Keratinocyte (primary cell): ENCODE results near the gene HSPG2. TPM values are rescaled to one million over a fixed set of nuclear protein-coding genes. Genes with fewer than 3 reads are reported as not detected.

Experiments used
- DNase-seq: peaks from one replicate; pipeline ENCODE4 v3.0.0-alpha.2; 2011; ENCODE audit warnings: low read depth, missing footprints, low spot score
- FAIRE-seq: peaks from 2 replicates; lab custom pipeline; 2011; peaks lifted over from hg19 to GRCh38; lab: Jason Lieb, UNC
- H2AFZ ChIP-seq: 2 replicates; pipeline ENCODE4 v1.6.0; 2012; ENCODE audit warnings: low read length, control low read depth, inconsistent platforms; ENCODE audit not compliant: control insufficient read depth
- H3K27ac ChIP-seq: 2 replicates; pipeline ENCODE4 v1.5.1; 2011; ENCODE audit warnings: low read length; ENCODE audit not compliant: control insufficient read depth, insufficient read depth
- H3K27me3 ChIP-seq: 3 replicates; pipeline ENCODE4 v1.6.0; 2011; ENCODE audit warnings: low read length; ENCODE audit not compliant: control insufficient read depth, insufficient read depth; ENCODE audit errors: extremely low read depth
- H3K36me3 ChIP-seq, 2 experiments: 2 replicates in 1 of 2; 3 replicates in 1 of 2; pipeline ENCODE4 v1.5.1; 2011; ENCODE audit warnings: low read length in 2 of 2, mild to moderate bottlenecking in 1 of 2; ENCODE audit not compliant: control insufficient read depth in 2 of 2, insufficient read depth in 2 of 2; ENCODE audit errors: extremely low read depth in 1 of 2
- H3K4me1 ChIP-seq: 3 replicates; pipeline ENCODE4 v1.5.1; 2011; ENCODE audit warnings: low read length; ENCODE audit not compliant: control insufficient read depth, insufficient read depth; ENCODE audit errors: extremely low read depth
- H3K4me2 ChIP-seq: 3 replicates; pipeline ENCODE4 v1.6.0; 2011; ENCODE audit warnings: low read depth, low read length; ENCODE audit not compliant: control insufficient read depth, insufficient read depth; ENCODE audit errors: extremely low read depth
- H3K4me3 ChIP-seq, 3 experiments: fragments of 200-600 bp in 1 of 3; sonication (generic) in 1 of 3; 2 replicates in 2 of 3; 3 replicates in 1 of 3; pipeline ENCODE4 v1.5.1; 2011 to 2016; ENCODE audit warnings: low read length in 3 of 3, mild to moderate bottlenecking in 3 of 3, control low read depth in 2 of 3, inconsistent platforms in 1 of 3, low read depth in 1 of 3, mixed read lengths in 1 of 3, mixed run types in 1 of 3, moderate library complexity in 1 of 3; ENCODE audit not compliant: control insufficient read depth in 2 of 3, insufficient read depth in 2 of 3; ENCODE audit errors: extremely low read depth in 1 of 3
- H3K79me2 ChIP-seq: 2 replicates; pipeline ENCODE4 v1.6.0; 2012; ENCODE audit warnings: low read length; ENCODE audit not compliant: control insufficient read depth, insufficient read depth
- H3K9ac ChIP-seq: 3 replicates; pipeline ENCODE4 v1.6.0; 2011; ENCODE audit warnings: low read length; ENCODE audit not compliant: control insufficient read depth, insufficient read depth; ENCODE audit errors: extremely low read depth
- H3K9me1 ChIP-seq: 3 replicates; pipeline ENCODE4 v1.6.0; 2011; ENCODE audit warnings: low read length; ENCODE audit not compliant: control insufficient read depth, insufficient read depth; ENCODE audit errors: extremely low read depth
- H3K9me3 ChIP-seq: 2 replicates; pipeline ENCODE4 v1.5.1; 2012; ENCODE audit warnings: low read depth, low read length; ENCODE audit not compliant: control insufficient read depth
- H4K20me1 ChIP-seq: 3 replicates; pipeline ENCODE4 v1.6.0; 2011; ENCODE audit warnings: low read length; ENCODE audit not compliant: control insufficient read depth, insufficient read depth; ENCODE audit errors: extremely low read depth
- EZH2 ChIP-seq: IDR thresholded peaks from one replicate; pipeline ENCODE4 v1.6.1; 2012; ENCODE audit warnings: inconsistent platforms, mild to moderate bottlenecking, low read length, moderate library complexity
- dilution Hi-C: fragments of 300-500 bp; cut with MboI; formaldehyde crosslinking; loops from one replicate; pipeline ENCODE4 v1.7.0; 2020; ENCODE audit warnings: low sequenced_read_pairs; ENCODE audit not compliant: extremely low pct_ligation_motif_present
- polyA plus RNA-seq, 5 experiments: library from polyadenylated mRNA; depleted of rRNA in 3 of 5; stranded (reverse) in 3 of 5; stranded (forward) in 1 of 5; unstranded in 1 of 5; fragments of >200 nt; gene quantifications; 1 replicate in 1 of 5; 2 replicates in 3 of 5; 3 replicates in 1 of 5; pipeline versions ENCODE4 v1.2.1 to v1.2.3, GENCODE V29; 2011 to 2012; ENCODE audit warnings: missing spikeins in 2 of 5, low read depth in 1 of 5, low replicate concordance in 1 of 5
- TF ChIP-seq, protein P1 (sequence below), 3 experiments: IDR thresholded peaks in 1 of 3; conservative IDR thresholded peaks in 1 of 3; optimal IDR thresholded peaks in 1 of 3; 2 replicates in 2 of 3; 3 replicates in 1 of 3; pipeline versions ENCODE3 to v1.5.1; 2011; ENCODE audit warnings: low read length in 3 of 3, mild to moderate bottlenecking in 3 of 3, moderate library complexity in 2 of 3, control low read depth in 1 of 3, inconsistent platforms in 1 of 3; ENCODE audit not compliant: insufficient read depth in 2 of 3; ENCODE audit errors: extremely low read depth in 1 of 3

The HSPG2 gene
- polyA plus RNA-seq, 1 donor (not counting 4 experiments of a cell fraction or from before 2014, with no cell fraction given) = 9.0 TPM

DNA sequence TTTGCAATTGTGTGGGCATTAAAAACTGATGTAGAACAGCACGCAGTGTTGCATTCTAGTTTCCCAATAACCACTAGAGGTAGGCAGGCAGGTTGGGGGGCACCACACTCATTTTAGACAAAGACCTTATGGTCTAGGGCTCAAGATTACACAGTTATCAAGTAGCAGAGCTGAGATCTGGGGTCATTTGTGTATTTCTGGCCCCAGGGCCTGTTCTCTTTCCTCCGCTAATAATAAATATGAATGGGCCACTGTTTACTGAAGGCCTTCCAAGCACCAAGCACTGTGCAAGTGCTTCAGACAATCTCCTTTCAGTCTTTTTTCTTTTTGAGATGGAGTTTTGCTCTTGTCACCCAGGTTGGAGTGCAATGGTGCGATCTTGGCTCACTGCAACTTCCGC, 101.1 kb downstream of the HSPG2 start:
- dilution Hi-C loops = no loop called here
- Histone ChIP-seq H3K4me3 (no peak overlapping the region), H3K9ac (no peak overlapping the region), H3K9me3 (peaks cover 5% of the 10 kb centered on the region), H3K4me2 (no peak overlapping the region), H3K4me1 (no peaks in the 10 kb centered on the region), H4K20me1 (no peaks in the 10 kb centered on the region), H3K27me3 (no peaks in the 10 kb centered on the region), H3K9me1 (no peaks in the 10 kb centered on the region), H2AFZ (no peak overlapping the region), H3K79me2 (no peaks in the 10 kb centered on the region), H3K27ac (no peak overlapping the region), H3K36me3 (peaks cover 47 to 57% of the 10 kb centered on the region in 2 experiments)
- DNase-seq = no peak
- no peak for FAIRE-seq
- no peak for TF ChIP-seq EZH2
- TF ChIP-seq, protein P1, sequence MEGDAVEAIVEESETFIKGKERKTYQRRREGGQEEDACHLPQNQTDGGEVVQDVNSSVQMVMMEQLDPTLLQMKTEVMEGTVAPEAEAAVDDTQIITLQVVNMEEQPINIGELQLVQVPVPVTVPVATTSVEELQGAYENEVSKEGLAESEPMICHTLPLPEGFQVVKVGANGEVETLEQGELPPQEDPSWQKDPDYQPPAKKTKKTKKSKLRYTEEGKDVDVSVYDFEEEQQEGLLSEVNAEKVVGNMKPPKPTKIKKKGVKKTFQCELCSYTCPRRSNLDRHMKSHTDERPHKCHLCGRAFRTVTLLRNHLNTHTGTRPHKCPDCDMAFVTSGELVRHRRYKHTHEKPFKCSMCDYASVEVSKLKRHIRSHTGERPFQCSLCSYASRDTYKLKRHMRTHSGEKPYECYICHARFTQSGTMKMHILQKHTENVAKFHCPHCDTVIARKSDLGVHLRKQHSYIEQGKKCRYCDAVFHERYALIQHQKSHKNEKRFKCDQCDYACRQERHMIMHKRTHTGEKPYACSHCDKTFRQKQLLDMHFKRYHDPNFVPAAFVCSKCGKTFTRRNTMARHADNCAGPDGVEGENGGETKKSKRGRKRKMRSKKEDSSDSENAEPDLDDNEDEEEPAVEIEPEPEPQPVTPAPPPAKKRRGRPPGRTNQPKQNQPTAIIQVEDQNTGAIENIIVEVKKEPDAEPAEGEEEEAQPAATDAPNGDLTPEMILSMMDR (optimal IDR thresholded peaks at IDR 0.05 in 1 of 3, IDR thresholded peaks at IDR 0.05 in 1 of 3, conservative IDR thresholded peaks at IDR 0.05 in 1 of 3; ENCODE audit: extremely low read depth in 1 of 3, insufficient read depth in 2 of 3, low read length in 3 of 3) = no peak

DNA sequence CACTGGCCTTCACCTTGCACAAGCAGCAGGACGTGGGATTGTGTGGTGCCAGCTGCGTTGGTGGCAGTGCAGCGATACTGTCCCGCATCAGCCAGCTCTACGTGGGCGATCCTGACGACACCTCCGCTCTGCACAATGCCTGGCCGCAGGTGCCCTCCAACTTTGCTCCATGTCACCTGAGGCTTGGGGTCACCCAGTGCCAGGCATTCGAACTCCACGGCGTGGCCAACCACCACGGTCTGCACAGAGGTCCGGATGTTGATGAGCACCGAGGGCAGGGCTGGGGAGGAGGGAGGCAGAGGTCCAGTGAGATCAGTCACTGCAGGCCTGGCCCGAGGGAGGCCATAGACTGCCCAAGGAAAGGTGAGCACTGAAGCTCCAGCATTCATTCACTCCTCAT, 102.4 kb downstream of the HSPG2 start:
- no peak overlapping the region for H2AFZ ChIP-seq
- FAIRE-seq (no peak), DNase-seq (no peak)
- TF ChIP-seq EZH2 = no peak
- TF ChIP-seq, protein P1 (optimal IDR thresholded peaks at IDR 0.05 in 1 of 3, IDR thresholded peaks at IDR 0.05 in 1 of 3, conservative IDR thresholded peaks at IDR 0.05 in 1 of 3; ENCODE audit: extremely low read depth in 1 of 3, insufficient read depth in 2 of 3, low read length in 3 of 3) = no peak
- H3K4me1 ChIP-seq = no peaks in the 10 kb centered on the region
- no peak overlapping the region for H3K4me2 ChIP-seq
- H3K36me3 ChIP-seq = peaks cover 51 to 61% of the 10 kb centered on the region in 2 experiments
- H3K4me3 ChIP-seq = no peak overlapping the region
- dilution Hi-C loops = no loop called here
- H3K9me1 ChIP-seq = no peaks in the 10 kb centered on the region
- H3K27ac ChIP-seq = no peak overlapping the region
- H3K9ac ChIP-seq = no peak overlapping the region
- no peaks in the 10 kb centered on the region for H3K79me2 ChIP-seq
- no peaks in the 10 kb centered on the region for H4K20me1 ChIP-seq
- no peaks in the 10 kb centered on the region for H3K27me3 ChIP-seq
- peaks cover 5% of the 10 kb centered on the region for H3K9me3 ChIP-seq
